ENCODE measurements around the gene THRB.

GRCh38 chr3:24303057-24303754 lies 191.4 kb downstream of the THRB start:
- no peak for TF ChIP-seq CTCF (IDR thresholded peaks at IDR 0.05)
- no peak for TF ChIP-seq POLR2A (IDR thresholded peaks at IDR 0.05)

All from heart left ventricle (tissue), 13 donors.